T47D (cell line): ENCODE measurements around the gene CC2D2A.

Experiments used
- DNase-seq, 2 experiments: peaks; one replicate each; pipeline versions ENCODE4 v3.0.0 to v3.0.0-alpha.2; 2011 to 2012; ENCODE audit warnings: low read depth in 1 of 2, low spot score in 1 of 2
- JUND ChIP-seq: IDR thresholded peaks from 2 replicates; pipeline ENCODE4 v1.6.1; 2012; ENCODE audit warnings: low read depth
- in situ Hi-C: cut with HindIII; loops from 2 replicates; pipeline ENCODE4 v1.10.0; 2016; ENCODE audit warnings: low sequenced_read_pairs, low pct_unique_long_range_greater_than_20kb

The CC2D2A gene

GRCh38 chr4:15479089-15479912 is 9.6 kb downstream of the CC2D2A start:
- in situ Hi-C loops: no loop called here
- no peak for TF ChIP-seq JUND
- peak; percentile 18 to 81 for DNase-seq

DNA sequence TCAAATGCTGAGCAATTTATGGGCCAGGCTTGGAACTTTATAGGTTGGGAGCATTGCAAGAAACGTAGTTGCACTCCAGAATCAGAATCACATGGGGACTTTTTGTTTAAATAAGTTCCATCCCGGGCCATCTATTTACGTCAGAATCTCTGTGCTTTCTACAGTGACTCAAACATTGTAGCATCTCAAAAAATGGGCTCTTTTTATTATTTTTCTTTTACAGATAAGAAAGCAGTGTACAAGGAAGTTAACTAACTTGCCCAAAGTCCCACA is 10.2 kb downstream of the CC2D2A start:
- DNase-seq: no peak
- in situ Hi-C loops: no loop called here

GRCh38 chr4:15481961-15482745 is 12.5 kb downstream of the CC2D2A start:
- TF ChIP-seq JUND: no peak
- in situ Hi-C loops: no loop called here
- DNase-seq: no peak

More for the DNA sequence above, 10.2 kb downstream of the CC2D2A start:
- no peak for TF ChIP-seq JUND

- DNase-seq: no peak
- no peak for TF ChIP-seq JUND
- in situ Hi-C loops: no loop called here
These were observed 13.2 kb downstream of the CC2D2A start for GRCh38 chr4:15482842-15483241.

DNA sequence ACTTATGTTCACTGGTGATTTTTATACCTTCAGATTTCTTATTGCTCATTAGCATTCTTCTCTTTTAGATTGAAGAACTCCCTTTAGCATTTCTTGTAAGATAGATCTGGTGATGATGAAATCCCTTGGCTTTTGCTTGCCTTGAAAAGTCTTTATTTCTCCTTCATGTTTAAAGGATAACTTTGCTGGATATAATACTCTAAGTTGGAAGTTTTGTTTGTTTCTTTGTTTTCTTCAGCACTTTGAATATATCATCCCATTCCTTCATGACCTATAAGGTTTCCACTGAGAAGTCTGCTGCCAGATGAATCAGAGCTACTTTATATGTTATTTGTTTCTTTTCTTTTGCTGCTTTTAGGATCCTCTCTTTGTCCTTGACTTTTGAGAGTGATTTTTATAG is 18.5 kb downstream of the CC2D2A start:
- TF ChIP-seq JUND: no peak
- DNase-seq: no peak
- in situ Hi-C loops: no loop called here

- no peak for TF ChIP-seq JUND
- in situ Hi-C loops: no loop called here
- DNase-seq: no peak
These were observed 19.2 kb downstream of the CC2D2A start for GRCh38 chr4:15488658-15489470.

DNA sequence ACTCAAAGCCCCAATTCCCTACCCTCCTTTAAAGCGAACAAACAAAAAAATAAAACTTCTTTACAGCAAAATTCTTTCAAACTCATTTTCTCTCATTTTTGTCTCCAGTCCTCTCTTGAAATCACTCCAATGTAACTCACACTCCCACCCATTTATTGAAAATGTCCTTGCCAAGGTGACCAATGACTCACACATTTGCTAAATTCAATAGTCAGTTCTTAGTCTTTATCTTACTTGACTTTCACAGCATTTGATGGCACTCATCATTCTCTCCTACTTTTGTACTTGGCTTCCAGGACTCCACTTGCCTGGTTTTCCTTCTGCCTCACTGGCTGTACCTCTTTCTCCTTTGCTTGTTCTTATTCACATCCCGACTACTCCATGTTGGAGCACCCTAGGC is 19.9 kb downstream of the CC2D2A start:
- in situ Hi-C loops: no loop called here
- TF ChIP-seq JUND: no peak
- DNase-seq: no peak

DNA sequence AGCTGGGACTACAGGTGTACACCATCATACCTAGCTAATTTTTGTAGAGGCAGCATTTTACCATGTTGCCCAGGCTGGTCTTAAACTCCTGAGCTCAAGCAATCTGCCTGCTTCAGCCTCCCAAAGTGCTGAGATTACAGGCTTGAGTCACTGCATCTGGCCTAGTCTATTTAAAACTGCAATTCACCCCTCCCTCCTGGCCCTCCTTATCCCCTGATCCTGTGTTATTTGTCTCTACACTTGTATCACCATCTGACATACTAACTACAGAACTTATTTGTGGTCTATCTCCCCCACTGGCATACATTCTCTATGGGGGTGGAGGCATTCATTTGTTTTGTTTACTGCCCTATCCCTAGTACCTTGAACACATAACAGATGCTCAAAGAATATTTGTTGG is 23.7 kb downstream of the CC2D2A start:
- DNase-seq: no peak

GRCh38 chr4:15495621-15496020 is 25.9 kb downstream of the CC2D2A start:
- DNase-seq: no peak
- in situ Hi-C loops: no loop called here

More for the DNA sequence above, 23.7 kb downstream of the CC2D2A start:
- in situ Hi-C loops: no loop called here
- TF ChIP-seq JUND: no peak

GRCh38 chr4:15498356-15498755 is 28.7 kb downstream of the CC2D2A start:
- in situ Hi-C loops: no loop called here
- TF ChIP-seq JUND: no peak
- DNase-seq: peak in 1 of 2 experiments; percentile 5

More at GRCh38 chr4:15495621-15496020, 25.9 kb downstream of the CC2D2A start:
- no peak for TF ChIP-seq JUND

DNA sequence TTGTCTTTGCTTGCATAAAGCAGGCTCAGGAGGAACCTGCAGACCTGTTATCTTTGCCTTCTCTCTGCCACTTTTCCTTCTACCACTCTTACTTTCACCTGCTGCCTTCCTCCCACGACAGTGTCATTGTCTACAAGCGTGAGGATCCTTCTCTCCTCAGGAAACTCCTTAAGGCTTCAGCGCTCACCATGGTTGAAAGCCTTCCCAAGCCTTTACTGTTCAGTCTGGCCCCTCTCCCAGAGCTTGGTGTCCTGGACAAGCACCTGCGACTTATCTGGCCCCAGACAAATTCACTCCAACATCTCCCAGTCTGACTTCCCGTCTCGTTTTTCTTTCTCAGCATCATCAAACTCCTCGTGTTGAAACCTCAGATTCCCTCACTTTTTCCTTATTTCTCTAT is 31.0 kb downstream of the CC2D2A start:
- no peak for DNase-seq

DNA sequence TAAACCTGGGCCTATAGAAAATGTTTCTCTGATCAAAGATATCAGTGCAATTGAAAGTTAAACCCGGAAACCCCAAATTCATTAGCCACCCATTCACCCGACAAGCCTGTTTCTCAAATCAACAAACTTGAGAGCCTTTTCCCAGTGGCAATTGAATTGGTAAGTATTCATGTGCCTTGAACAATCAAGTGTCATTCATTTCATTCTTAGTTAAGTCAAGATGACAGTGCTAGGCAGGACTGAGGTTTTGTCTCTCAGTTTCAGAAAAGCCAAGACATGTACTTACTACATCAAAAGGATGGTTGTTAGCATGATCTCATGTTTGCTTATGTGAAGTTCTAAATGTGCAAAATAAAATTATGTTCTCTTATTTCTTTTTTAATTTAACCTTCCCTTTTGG is 32.3 kb downstream of the CC2D2A start:
- no peak for TF ChIP-seq JUND
- in situ Hi-C loops: no loop called here
- no peak for DNase-seq

More for the DNA sequence above, 31.0 kb downstream of the CC2D2A start:
- in situ Hi-C loops: no loop called here
- no peak for TF ChIP-seq JUND
